SHP77 treated with DMSO at 0.1 percent for 48 hours (cell line): ENCODE results near the gene ADAMTS16.
"Not testable (repeated sequence)": the region's sequence is repeated elsewhere in the genome, so short reads cannot be mapped to it uniquely, and the experiment has no call there.

Experiments
- DNase-seq: peaks from one replicate; lab custom pipeline; 2025; lab: John Stamatoyannopoulos, UW

Gene ADAMTS16, protein sequence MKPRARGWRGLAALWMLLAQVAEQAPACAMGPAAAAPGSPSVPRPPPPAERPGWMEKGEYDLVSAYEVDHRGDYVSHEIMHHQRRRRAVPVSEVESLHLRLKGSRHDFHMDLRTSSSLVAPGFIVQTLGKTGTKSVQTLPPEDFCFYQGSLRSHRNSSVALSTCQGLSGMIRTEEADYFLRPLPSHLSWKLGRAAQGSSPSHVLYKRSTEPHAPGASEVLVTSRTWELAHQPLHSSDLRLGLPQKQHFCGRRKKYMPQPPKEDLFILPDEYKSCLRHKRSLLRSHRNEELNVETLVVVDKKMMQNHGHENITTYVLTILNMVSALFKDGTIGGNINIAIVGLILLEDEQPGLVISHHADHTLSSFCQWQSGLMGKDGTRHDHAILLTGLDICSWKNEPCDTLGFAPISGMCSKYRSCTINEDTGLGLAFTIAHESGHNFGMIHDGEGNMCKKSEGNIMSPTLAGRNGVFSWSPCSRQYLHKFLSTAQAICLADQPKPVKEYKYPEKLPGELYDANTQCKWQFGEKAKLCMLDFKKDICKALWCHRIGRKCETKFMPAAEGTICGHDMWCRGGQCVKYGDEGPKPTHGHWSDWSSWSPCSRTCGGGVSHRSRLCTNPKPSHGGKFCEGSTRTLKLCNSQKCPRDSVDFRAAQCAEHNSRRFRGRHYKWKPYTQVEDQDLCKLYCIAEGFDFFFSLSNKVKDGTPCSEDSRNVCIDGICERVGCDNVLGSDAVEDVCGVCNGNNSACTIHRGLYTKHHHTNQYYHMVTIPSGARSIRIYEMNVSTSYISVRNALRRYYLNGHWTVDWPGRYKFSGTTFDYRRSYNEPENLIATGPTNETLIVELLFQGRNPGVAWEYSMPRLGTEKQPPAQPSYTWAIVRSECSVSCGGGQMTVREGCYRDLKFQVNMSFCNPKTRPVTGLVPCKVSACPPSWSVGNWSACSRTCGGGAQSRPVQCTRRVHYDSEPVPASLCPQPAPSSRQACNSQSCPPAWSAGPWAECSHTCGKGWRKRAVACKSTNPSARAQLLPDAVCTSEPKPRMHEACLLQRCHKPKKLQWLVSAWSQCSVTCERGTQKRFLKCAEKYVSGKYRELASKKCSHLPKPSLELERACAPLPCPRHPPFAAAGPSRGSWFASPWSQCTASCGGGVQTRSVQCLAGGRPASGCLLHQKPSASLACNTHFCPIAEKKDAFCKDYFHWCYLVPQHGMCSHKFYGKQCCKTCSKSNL

DNA sequence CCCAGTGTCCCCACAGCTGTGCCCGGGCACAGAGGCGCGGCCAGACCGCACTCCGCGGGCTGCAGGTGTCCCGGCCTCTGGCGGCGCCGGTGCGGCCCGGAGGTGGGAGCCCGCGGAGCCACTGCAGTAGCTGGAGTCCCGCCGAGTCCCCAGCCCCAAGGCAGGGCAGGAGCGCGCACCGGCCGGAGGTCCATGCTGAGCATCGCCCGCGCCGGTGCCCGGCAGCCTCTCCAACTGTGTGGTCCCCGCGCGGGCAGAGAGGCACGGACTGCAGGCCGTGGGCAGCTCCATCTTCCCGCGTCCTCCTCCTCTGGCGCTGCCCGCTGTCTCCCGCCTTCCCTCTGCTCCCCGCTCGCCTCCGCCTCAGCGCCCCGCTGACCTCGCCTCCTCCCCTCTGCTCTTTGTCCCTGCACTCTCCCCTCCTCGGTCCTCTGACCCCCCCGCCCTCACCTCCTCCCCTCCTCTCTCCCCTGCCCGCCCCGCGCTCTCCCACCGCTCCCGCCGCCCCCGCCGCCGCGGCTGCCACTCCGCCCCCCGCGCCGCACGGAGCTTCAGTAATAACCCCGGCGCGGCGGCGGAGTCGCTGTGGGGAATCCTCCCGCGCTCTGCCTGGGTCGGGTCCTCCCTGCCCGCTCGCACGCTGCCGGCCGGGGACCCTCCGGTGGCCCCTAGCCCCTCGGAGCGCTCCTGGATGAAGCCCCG is at the start of gene ADAMTS16:
ADAMTS16 (plus strand) TSS at position 554 of the 702 bp plus-strand sequence; CDS start at position 692, 138 bp downstream.
- DNase-seq = no peak

- no peak for DNase-seq
Observed at GRCh38 chr5:5092149-5092548, 48.0 kb upstream of the ADAMTS16 start.

DNA sequence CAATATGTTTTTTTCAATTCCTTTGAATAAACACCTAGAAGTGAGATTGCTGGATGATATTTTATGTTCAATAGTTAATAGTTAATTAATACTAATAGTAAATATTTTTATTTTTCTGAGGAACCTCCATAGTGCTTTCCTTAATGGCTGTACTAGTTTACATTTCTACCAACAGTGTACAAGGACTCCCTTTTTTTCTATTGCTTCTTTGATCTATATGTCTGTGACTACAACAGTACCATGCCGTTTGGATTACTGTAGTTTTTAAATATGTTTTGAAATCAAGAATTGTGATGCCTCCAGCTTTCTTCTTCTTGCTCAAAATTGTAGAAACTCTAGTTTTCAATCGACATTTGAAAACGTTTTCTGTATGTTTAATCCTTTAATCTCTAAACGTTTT is 39.5 kb upstream of the ADAMTS16 start:
- DNase-seq = no peak

- no peak for DNase-seq
Observed at GRCh38 chr5:5101676-5102075, 38.5 kb upstream of the ADAMTS16 start.

DNA sequence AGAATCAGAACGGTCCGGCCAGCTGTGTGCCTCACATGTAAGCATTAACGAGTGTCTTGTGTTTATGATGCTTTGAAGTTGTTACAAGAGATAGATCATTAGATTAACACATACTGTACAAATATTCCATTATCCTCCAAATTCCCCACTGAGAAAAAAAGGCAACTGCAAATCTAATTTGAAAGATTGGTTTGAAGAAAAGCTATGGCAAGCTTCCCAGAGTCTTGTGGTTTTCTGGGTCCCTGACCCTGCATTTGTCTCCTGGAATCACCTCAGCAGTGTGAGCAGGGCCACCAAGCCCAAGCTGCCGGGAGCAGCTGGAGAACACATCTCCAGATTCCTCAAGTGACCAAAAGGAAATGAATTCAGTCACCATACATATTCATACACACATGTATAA is 36.9 kb upstream of the ADAMTS16 start:
- DNase-seq = no peak

DNA sequence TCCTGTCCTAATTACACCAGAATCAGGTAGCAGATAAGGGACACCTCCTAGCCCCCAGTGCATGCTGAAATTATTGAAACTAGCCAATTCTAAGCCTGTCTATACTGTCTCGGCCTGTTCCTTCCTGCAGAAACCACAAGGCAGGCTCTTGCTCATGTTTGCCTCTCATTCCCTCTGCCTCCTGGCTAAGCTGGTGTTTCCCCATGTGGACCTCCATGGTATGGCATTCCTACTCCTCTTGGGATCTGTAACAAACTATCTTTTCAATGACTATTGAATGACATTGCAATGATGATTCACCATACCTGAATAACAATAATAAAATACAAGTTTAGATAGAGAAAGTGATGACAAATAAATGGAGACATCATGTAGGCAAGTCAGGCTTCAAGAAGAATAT is 35.6 kb upstream of the ADAMTS16 start:
- no peak for DNase-seq

- no peak for DNase-seq
Observed at GRCh38 chr5:5105531-5105930, 34.6 kb upstream of the ADAMTS16 start.

GRCh38 chr5:5116956-5117355 is 23.2 kb upstream of the ADAMTS16 start:
- no peak for DNase-seq

DNA sequence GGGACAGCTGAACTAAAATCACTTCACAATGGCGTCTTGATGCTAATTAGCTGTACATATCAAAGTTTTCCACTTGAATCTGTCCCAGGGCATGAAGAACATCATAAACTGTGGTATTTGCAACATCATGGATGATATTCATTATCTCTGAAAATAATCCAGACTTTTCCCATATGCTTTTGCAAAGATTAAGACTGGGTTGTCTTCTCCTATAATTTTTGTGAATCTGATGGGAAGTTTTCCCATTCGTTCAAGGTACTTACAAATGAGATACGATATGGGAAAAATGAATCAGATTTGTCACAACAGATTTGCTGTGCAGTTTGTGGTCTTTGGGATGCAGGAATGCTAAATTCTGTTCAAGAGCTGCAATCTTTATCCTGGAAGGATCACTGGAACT is 17.4 kb upstream of the ADAMTS16 start:
- DNase-seq = no peak

DNA sequence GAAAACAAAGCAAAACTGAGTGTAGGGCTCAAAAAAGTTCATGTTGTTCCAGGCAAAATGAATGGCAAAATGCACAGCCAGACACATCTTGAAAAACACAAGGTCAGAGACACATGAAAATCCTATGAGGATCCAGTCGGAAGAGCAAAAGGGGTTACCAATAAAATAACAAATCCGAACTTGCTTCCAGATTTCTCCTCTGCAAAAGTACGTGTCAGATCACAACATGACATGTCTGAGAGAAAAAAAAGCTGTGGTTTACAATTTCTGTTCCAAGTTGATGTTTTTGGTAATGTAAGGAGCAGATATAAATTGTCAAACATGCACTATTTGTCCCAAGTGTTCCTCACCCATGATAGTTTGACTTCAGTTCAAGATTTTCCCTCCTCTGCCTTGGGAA is 15.9 kb upstream of the ADAMTS16 start:
- DNase-seq = no peak

DNA sequence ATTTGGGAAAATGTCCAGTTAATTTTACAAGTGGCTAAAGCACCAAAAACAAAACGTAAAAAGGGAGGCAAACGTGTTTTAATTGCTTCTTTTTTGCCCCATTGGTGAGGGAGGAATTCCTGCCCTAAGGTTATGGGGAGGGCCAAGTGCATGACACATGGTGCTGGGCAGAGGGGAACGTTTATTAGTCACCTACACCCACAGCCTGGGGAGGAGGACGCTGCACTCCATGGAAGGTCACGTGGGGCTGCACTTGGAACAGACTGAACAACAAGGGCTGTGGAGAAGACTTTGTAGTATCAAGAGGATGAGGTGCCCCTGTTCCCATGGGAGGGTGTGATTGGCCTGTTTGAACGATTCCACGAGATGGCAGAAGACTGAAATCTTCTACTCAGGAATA is 13.7 kb upstream of the ADAMTS16 start:
- no peak for DNase-seq

GRCh38 chr5:5128766-5129165 is 11.4 kb upstream of the ADAMTS16 start:
- DNase-seq = no peak

DNA sequence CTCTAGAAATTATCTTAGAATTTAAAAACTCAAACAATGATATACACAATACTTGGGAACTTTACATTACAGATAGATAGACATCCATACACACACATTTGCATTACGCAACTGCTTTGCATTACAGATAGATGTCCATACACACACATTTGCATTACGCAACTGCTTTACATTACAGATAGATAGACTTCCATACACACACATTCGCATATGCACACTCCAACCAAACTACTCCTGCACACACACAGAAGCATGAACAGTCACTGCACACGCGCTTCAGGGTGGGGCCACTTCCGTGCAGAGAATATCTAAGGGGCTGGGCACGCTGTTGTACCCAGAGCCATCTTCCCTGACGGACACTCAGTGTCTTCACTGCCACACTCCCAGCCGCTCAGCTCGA is 7.9 kb upstream of the ADAMTS16 start:
- DNase-seq = no peak

- DNase-seq = no peak
Observed at GRCh38 chr5:5132693-5133295, 7.3 kb upstream of the ADAMTS16 start.

- no peak for DNase-seq
Observed at GRCh38 chr5:5134107-5134506, 6.0 kb upstream of the ADAMTS16 start.

- DNase-seq = no peak
Observed at GRCh38 chr5:5135957-5136676, 4.0 kb upstream of the ADAMTS16 start.

DNA sequence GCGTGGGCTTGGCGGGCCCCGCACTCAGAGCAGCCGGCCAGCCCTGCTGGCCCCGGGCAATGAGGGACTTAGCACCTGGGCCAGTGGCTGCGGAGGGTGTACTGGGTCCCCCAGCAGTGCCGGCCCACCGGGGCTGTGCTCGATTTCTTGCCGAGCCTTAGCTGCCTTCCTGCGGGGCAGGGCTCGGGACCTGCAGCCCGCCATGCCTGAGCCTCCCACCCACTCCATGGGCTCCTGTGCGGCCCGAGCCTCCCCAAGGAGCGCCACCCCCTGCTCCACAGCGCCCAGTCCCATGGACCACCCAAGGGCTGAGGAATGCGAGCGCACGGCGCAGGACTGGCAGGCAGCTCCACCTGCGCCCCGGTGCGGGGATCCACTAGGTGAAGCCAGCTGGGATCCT is 2.3 kb upstream of the ADAMTS16 start:
- not testable (repeated sequence) for DNase-seq

GRCh38 chr5:5139336-5139776 is 774 bp upstream of the ADAMTS16 start:
- no peak for DNase-seq

- DNase-seq = no peak
Observed at GRCh38 chr5:5140479-5141338, 579 bp downstream of the ADAMTS16 start.

DNA sequence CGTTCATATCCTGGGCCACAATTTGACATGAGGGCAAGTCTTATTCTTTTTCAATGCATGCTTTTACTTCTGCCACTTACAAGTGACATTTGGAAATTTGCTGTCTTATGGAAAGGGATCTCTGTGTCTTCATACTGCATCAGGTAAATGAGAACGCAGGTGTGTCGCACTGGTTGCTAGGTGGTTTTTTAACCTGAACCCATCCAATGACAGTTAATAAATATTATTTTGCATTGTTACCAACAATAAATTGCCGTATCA is 1.1 kb downstream of the ADAMTS16 start:
- no peak for DNase-seq
